ENCODE results near the gene LEPR. TPM values are rescaled to one million over a fixed set of nuclear protein-coding genes. Genes with fewer than 3 reads are reported as not detected.

LEPR gene
- total RNA-seq, 1 experiment from 2014 or later = 3.5 TPM

- CTCF ChIA-PET = interaction anchor here (1.0 kb wide), 1 partner anchor 11 kb away, joined by 5 read pairs; the partner anchor contains the start of genes LEPR and LEPROT
- Mint-ChIP-seq H3K9me3 (ENCODE audit: low read depth, unreplicated experiment) (no peaks in the 10 kb centered on the region), H3K4me1 (ENCODE audit: low read depth, unreplicated experiment) (peaks cover 29% of the 10 kb centered on the region), H3K36me3 (ENCODE audit: insufficient read depth, unreplicated experiment) (peaks cover 4% of the 10 kb centered on the region), H3K27ac (ENCODE audit: unreplicated experiment) (no peak overlapping the region), H3K4me3 (ENCODE audit: low read depth, unreplicated experiment) (no peak overlapping the region), H3K27me3 (ENCODE audit: unreplicated experiment) (no peaks in the 10 kb centered on the region)
- no peak for TF ChIP-seq CTCF (IDR thresholded peaks at IDR 0.05; ENCODE audit: unreplicated experiment)
- intact Hi-C loops (cut with micrococcal nuclease; ENCODE audit: unreplicated experiment) = no loop called here
- DNase-seq = no peak
- no TSS peak for BruUV-seq (replicated peaks)
These were observed 11.2 kb upstream of the LEPR start for GRCh38 chr1:65409314-65409713.

- Mint-ChIP-seq H3K27me3 (ENCODE audit: unreplicated experiment) (no peaks in the 10 kb centered on the region), H3K27ac (ENCODE audit: unreplicated experiment) (no peak overlapping the region), H3K4me3 (ENCODE audit: low read depth, unreplicated experiment) (no peak overlapping the region), H3K36me3 (ENCODE audit: insufficient read depth, unreplicated experiment) (peaks cover 4% of the 10 kb centered on the region), H3K9me3 (ENCODE audit: low read depth, unreplicated experiment) (no peaks in the 10 kb centered on the region), H3K4me1 (ENCODE audit: low read depth, unreplicated experiment) (peaks cover 29% of the 10 kb centered on the region)
- TF ChIP-seq CTCF (IDR thresholded peaks at IDR 0.05; ENCODE audit: unreplicated experiment) = no peak
- CTCF ChIA-PET = interaction anchor here (1.0 kb wide), 1 partner anchor 10 kb away, joined by 5 read pairs; the partner anchor contains the start of genes LEPR and LEPROT
- BruUV-seq (replicated peaks) = no TSS peak
- intact Hi-C loops (cut with micrococcal nuclease; ENCODE audit: unreplicated experiment) = no loop called here
- no peak for DNase-seq
These were observed 10.6 kb upstream of the LEPR start for GRCh38 chr1:65409816-65410326.

GRCh38 chr1:65412256-65412983 is 8.0 kb upstream of the LEPR start:
- Mint-ChIP-seq H3K4me1 (ENCODE audit: low read depth, unreplicated experiment) (peaks cover 33% of the 10 kb centered on the region), H3K36me3 (ENCODE audit: insufficient read depth, unreplicated experiment) (peaks cover 4% of the 10 kb centered on the region), H3K27me3 (ENCODE audit: unreplicated experiment) (no peaks in the 10 kb centered on the region), H3K9me3 (ENCODE audit: low read depth, unreplicated experiment) (no peaks in the 10 kb centered on the region), H3K4me3 (ENCODE audit: low read depth, unreplicated experiment) (no peak overlapping the region), H3K27ac (ENCODE audit: unreplicated experiment) (no peak overlapping the region)
- no TSS peak for BruUV-seq (replicated peaks)
- CTCF ChIA-PET = interaction anchor here (1.2 kb wide), 1 partner anchor 12 kb away, joined by 3 read pairs; no protein-coding TSS in a partner anchor
- intact Hi-C loops (cut with micrococcal nuclease; ENCODE audit: unreplicated experiment) = no loop called here
- DNase-seq = no peak
- TF ChIP-seq CTCF (IDR thresholded peaks at IDR 0.05; ENCODE audit: unreplicated experiment) = no peak

GRCh38 chr1:65412984-65413375 is 7.5 kb upstream of the LEPR start:
- no peak for DNase-seq
- H3K27me3 Mint-ChIP-seq (ENCODE audit: unreplicated experiment) = no peaks in the 10 kb centered on the region
- BruUV-seq (replicated peaks) = no TSS peak
- H3K9me3 Mint-ChIP-seq (ENCODE audit: low read depth, unreplicated experiment) = no peaks in the 10 kb centered on the region
- H3K36me3 Mint-ChIP-seq (ENCODE audit: insufficient read depth, unreplicated experiment) = peaks cover 4% of the 10 kb centered on the region
- CTCF ChIA-PET = interaction anchor here (1.2 kb wide), 1 partner anchor 13 kb away, joined by 3 read pairs; no protein-coding TSS in a partner anchor
- no peak overlapping the region for H3K4me3 Mint-ChIP-seq (ENCODE audit: low read depth, unreplicated experiment)
- intact Hi-C loops (cut with micrococcal nuclease; ENCODE audit: unreplicated experiment) = no loop called here
- H3K27ac Mint-ChIP-seq (ENCODE audit: unreplicated experiment) = no peak overlapping the region
- H3K4me1 Mint-ChIP-seq (ENCODE audit: low read depth, unreplicated experiment) = peaks cover 39% of the 10 kb centered on the region
- TF ChIP-seq CTCF (IDR thresholded peaks at IDR 0.05; ENCODE audit: unreplicated experiment) = no peak
